ENCODE measurements around the gene CMTM2. TPM values are rescaled to one million over a fixed set of nuclear protein-coding genes. Genes with fewer than 3 reads are reported as not detected.

The CMTM2 gene
- total and polyA plus RNA-seq, 9 of the 15 experiments (the other 6 are each of a cell fraction or from before 2014, with no cell fraction given): not detected

DNA sequence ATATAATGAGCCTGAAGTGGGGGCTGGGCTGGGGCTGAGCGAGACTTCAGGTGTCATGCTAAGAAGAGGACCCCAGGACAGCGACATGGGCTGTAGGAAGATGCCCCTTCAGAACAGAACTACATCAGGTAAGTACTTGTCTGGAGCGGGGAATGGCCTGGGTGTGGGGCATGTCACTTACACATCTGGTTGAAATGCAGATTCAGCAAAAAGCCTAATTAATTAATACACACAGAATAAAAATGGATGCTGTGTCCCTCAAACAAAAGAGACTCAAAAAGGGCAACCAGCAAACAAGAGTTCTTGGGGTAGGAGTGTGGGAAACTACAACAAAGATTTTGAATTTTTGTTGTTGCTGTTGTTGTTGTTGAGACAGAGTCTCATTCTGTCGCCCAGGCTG, 11.8 kb downstream of the CMTM2 start (continued):
- no peak for TF ChIP-seq ZNF79 (CRISPR knock-in tag; IDR thresholded peaks at IDR 0.05; ENCODE audit: low read depth)

DNA sequence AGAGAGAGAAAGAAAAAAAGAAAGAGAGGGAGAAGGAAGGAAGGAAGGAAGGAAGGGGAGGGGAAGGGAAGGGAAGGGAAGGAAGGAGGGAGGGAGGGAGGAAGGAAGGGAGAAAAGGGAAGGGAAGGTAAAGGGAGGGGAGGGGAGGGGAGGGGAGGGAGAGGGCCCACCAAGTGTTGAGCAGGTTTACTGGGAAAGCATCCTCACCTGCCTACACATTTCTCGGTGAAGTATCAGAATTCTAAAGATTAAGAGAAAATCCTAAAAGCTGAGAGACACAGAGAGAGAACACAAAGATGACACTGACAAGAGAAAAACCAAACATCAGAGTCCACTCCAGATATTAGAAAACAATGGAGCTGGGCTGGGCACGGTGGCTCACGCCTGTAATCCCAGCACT, 13.0 kb downstream of the CMTM2 start:
- no peaks in the 10 kb centered on the region for H4K20me1 ChIP-seq (replicated peaks; ENCODE audit: control insufficient read depth, insufficient read depth, low read length)
- DNase-seq (ENCODE audit: extremely low read depth in 1 of 4, low spot score in 3 of 4) (no peak), FAIRE-seq (no peak), ATAC-seq (no peak)
- in situ Hi-C loops (cut with MboI) (loop anchor here (5.0 kb wide), 1 partner anchor 185 kb away; no protein-coding TSS in a partner anchor), intact Hi-C loops (cut with micrococcal nuclease) (no loop called here)
- H3K4me1 ChIP-seq (replicated peaks in 1 of 2; ENCODE audit: control insufficient read depth in 2 of 2, insufficient read depth in 2 of 2, low read length in 2 of 2): no peaks in the 10 kb centered on the region
- H3K4me3 ChIP-seq: no peak overlapping the region
- H3K4me2 ChIP-seq (ENCODE audit: insufficient read depth, low read length): no peak overlapping the region
- TF ChIP-seq MAFG (tag; conservative IDR thresholded peaks at IDR 0.05) (no peak), HNRNPK (IDR thresholded peaks at IDR 0.05; ENCODE audit: low read depth, low read length, poor library complexity, severe bottlenecking) (peak; percentile 24), HSF4 (CRISPR knock-in tag; IDR thresholded peaks at IDR 0.05; ENCODE audit: borderline replicate concordance) (no peak)
- H3K27me3 ChIP-seq (ENCODE audit: control insufficient read depth in 2 of 2, insufficient read depth in 2 of 2, low read length in 2 of 2): peaks cover 0 to 11% of the 10 kb centered on the region in 2 experiments; a peak in 1 of 5 replicates
- no peaks in the 10 kb centered on the region for H3K79me2 ChIP-seq (ENCODE audit: control insufficient read depth, insufficient read depth, low read length)
- H3K9me3 ChIP-seq (replicated peaks; ENCODE audit: control insufficient read depth, insufficient read depth, low read depth, low read length): no peaks in the 10 kb centered on the region
- POLR2A ChIA-PET: no interaction called here
- no peak overlapping the region for H3K9ac ChIP-seq (ENCODE audit: insufficient read depth in 1 of 2, low read depth in 2 of 2, low read length in 2 of 2)
- CTCF ChIA-PET (ENCODE audit: low intra/inter-chr PET ratio): no interaction called here
- H2AFZ ChIP-seq (ENCODE audit: low read depth, low read length): no peak overlapping the region
- no peak overlapping the region for H3K27ac ChIP-seq (ENCODE audit: extremely low read depth, low read depth, low read length)
- H3K9me1 ChIP-seq (ENCODE audit: control insufficient read depth, insufficient read depth, low read length): no peaks in the 10 kb centered on the region
- H3K36me3 ChIP-seq (ENCODE audit: control insufficient read depth, insufficient read depth, low read length): no peaks in the 10 kb centered on the region
- no TSS peak for BruUV-seq (replicated peaks)
- WGBS (ENCODE audit: insufficient coverage, low coverage, missing lambda C conversion rate): 21% methylated on average over 3 of the region's 3 CpGs

DNA sequence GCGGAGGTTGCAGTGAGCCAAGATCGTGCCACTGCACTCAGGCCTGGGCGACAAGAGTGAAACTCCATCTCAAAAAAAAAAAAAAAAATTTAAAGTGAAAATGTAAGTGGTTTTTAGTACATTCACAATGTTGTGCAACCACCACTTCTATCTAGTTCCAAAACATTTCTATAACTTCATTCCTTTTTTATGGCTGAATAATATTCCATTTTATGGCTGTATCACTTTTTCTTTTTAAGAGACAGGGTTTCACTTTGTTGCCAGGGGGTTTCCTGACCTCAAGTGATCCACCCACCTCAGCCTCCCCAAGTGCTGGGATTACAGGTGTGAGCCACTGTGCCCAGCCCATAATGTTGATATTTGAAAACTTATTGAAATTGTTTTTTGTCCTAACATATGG, 13.6 kb downstream of the CMTM2 start:
- H4K20me1 ChIP-seq (replicated peaks; ENCODE audit: control insufficient read depth, insufficient read depth, low read length): no peaks in the 10 kb centered on the region
- no peak for DNase-seq (ENCODE audit: extremely low read depth in 1 of 4, low spot score in 3 of 4)
- no peak overlapping the region for H3K27ac ChIP-seq (ENCODE audit: extremely low read depth, low read depth, low read length)
- ATAC-seq: no peak
- H3K27me3 ChIP-seq (ENCODE audit: control insufficient read depth in 2 of 2, insufficient read depth in 2 of 2, low read length in 2 of 2): peaks cover 0 to 11% of the 10 kb centered on the region in 2 experiments; a peak in 1 of 5 replicates
- H3K9me1 ChIP-seq (ENCODE audit: control insufficient read depth, insufficient read depth, low read length): no peaks in the 10 kb centered on the region
- no peaks in the 10 kb centered on the region for H3K79me2 ChIP-seq (ENCODE audit: control insufficient read depth, insufficient read depth, low read length)
- no peak overlapping the region for H3K9ac ChIP-seq (ENCODE audit: insufficient read depth in 1 of 2, low read depth in 2 of 2, low read length in 2 of 2)
- no peaks in the 10 kb centered on the region for H3K4me1 ChIP-seq (replicated peaks in 1 of 2; ENCODE audit: control insufficient read depth in 2 of 2, insufficient read depth in 2 of 2, low read length in 2 of 2)
- H2AFZ ChIP-seq (ENCODE audit: low read depth, low read length): no peak overlapping the region
- no TSS peak for BruUV-seq (replicated peaks)
- no peaks in the 10 kb centered on the region for H3K36me3 ChIP-seq (ENCODE audit: control insufficient read depth, insufficient read depth, low read length)
- H3K4me3 ChIP-seq: no peak overlapping the region
- H3K4me2 ChIP-seq (ENCODE audit: insufficient read depth, low read length): no peak overlapping the region
- ChIA-PET POLR2A (no interaction called here), CTCF (ENCODE audit: low intra/inter-chr PET ratio) (no interaction called here)
- intact Hi-C loops (cut with micrococcal nuclease): no loop called here
- no peak for FAIRE-seq
- no peaks in the 10 kb centered on the region for H3K9me3 ChIP-seq (replicated peaks; ENCODE audit: control insufficient read depth, insufficient read depth, low read depth, low read length)
- 81% methylated on average over 3 of the region's 3 CpGs for WGBS (ENCODE audit: insufficient coverage, low coverage, missing lambda C conversion rate)
- in situ Hi-C loops (cut with MboI): loop anchor here (5.0 kb wide), 1 partner anchor 186 kb away; no protein-coding TSS in a partner anchor
- TF ChIP-seq RBM25 (IDR thresholded peaks at IDR 0.05; ENCODE audit: low read depth, low read length, severe bottlenecking) (peak; percentile 52), ZNF146 (CRISPR knock-in tag; IDR thresholded peaks at IDR 0.05; ENCODE audit: unreplicated experiment) (peak; percentile 67), ZKSCAN1 (IDR thresholded peaks at IDR 0.05; ENCODE audit: low read depth, low read length) (no peak), SAP30 (IDR thresholded peaks at IDR 0.05; ENCODE audit: borderline replicate concordance, insufficient read depth, low read depth, low read length, poor library complexity, severe bottlenecking) (no peak)
- TF ChIP-seq, protein P1, sequence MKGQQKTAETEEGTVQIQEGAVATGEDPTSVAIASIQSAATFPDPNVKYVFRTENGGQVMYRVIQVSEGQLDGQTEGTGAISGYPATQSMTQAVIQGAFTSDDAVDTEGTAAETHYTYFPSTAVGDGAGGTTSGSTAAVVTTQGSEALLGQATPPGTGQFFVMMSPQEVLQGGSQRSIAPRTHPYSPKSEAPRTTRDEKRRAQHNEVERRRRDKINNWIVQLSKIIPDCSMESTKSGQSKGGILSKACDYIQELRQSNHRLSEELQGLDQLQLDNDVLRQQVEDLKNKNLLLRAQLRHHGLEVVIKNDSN (CRISPR knock-in tag; IDR thresholded peaks at IDR 0.05): no peak
- TF ChIP-seq, protein P2, sequence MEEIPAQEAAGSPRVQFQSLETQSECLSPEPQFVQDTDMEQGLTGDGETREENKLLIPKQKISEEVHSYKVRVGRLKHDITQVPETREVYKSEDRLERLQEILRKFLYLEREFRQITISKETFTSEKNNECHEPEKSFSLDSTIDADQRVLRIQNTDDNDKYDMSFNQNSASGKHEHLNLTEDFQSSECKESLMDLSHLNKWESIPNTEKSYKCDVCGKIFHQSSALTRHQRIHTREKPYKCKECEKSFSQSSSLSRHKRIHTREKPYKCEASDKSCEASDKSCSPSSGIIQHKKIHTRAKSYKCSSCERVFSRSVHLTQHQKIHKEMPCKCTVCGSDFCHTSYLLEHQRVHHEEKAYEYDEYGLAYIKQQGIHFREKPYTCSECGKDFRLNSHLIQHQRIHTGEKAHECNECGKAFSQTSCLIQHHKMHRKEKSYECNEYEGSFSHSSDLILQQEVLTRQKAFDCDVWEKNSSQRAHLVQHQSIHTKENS (CRISPR knock-in tag; IDR thresholded peaks at IDR 0.05): no peak

Measured in K562 (cell line).